Left cardiac atrium (tissue), 4 donors: ENCODE results near the gene VASN. TPM values are rescaled to one million over a fixed set of nuclear protein-coding genes. Genes with fewer than 3 reads are reported as not detected.
"Not testable (repeated sequence)": the region's sequence is repeated elsewhere in the genome, so short reads cannot be mapped to it uniquely, and the experiment has no call there.

ENCODE experiments used
- ATAC-seq, 2 donors: fragments of 200-7000 bp; cut with Tn5 transposase; one replicate each; pipeline ENCODE4 v1.9.1; 2020; ENCODE audit warnings: mild to moderate bottlenecking in 2 of 2, moderate library complexity in 2 of 2
- DNase-seq: peaks from one replicate; pipeline ENCODE4 v3.0.0-alpha.2; 2020
- intact Hi-C, 2 donors: fragments of 100-400 bp; cut with DNase I; formaldehyde crosslinking; loops; one replicate each; pipeline versions ENCODE4 v1.14.1 to v1.15.1; 2022 to 2023
- total RNA-seq, 2 donors: library from RNA; stranded (reverse); fragmentation: NEBNext Ultra II Directional; extraction: Animal tissue kit (Norgen Biotek cat#: 25700); gene quantifications; one replicate each; pipeline ENCODE4 v1.2.1, GENCODE V29; 2021
- donor health status: DM: no; HTN: yes; CAD: no.
- donor health status: DM: no; HTN: yes; CAD: no; lungs with severe emphysema.
- donor health status: DM: yes; HTN: yes; CAD: no.
- donor health status: Dilated cardiomyopathy.

The VASN gene
- total RNA-seq, 2 donors from 2014 or later = 10.6 to 20.0 TPM

GRCh38 chr16:4390266-4391260, 18.9 kb downstream of the VASN start:
- DNase-seq (peak; percentile 15), ATAC-seq (no peak)
- intact Hi-C loops = no loop called here

GRCh38 chr16:4391631-4392381, 20.2 kb downstream of the VASN start:
- intact Hi-C loops = no loop called here

GRCh38 chr16:4392382-4393239, 21.0 kb downstream of the VASN start:
- peak; percentile 48 for DNase-seq
- intact Hi-C loops = no loop called here
- ATAC-seq = peak; percentile 24 to 53

More at GRCh38 chr16:4391631-4392381, 20.2 kb downstream of the VASN start:
- ATAC-seq = no peak
- DNase-seq = no peak

- peak in 1 of 2 donors; percentile 18 for ATAC-seq
- DNase-seq = peak; percentile 23
Measured at GRCh38 chr16:4393240-4393600, 21.6 kb downstream of the VASN start.

GRCh38 chr16:4393850-4394249, 22.2 kb downstream of the VASN start:
- intact Hi-C loops = not testable (repeated sequence)

More at GRCh38 chr16:4393240-4393600, 21.6 kb downstream of the VASN start:
- intact Hi-C loops = no loop called here

DNA sequence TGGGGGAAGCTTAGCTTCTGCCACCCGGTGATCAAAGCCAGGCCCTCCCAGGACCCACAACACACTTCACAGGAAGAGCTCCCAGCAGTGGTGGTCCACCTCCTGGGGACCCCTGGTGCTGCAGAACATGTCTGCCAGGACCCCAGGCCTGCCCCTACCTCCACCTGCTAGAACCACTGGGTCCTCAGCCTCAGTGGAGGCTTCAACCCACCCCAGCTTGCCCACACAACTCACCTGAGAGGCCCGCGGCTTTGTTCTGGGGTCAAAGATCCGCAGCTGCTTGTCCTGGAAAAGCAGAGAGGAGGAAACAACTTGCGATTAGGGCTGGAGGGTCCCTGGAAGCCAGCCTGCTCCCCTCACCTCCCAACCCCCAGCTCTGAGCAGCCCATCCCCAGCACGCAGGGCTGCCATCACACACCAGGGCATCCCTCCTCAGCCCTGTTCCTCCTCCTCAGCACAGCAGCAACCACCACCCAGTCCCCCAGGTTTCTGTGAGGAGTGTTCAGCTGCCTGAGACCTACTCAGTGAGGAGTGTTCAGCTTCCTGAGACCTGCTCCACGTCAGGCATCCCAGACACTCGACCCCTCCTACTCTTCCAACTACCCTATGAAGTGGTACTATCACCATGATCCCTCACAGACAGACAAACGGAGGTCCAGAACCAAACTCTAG, 23.5 kb downstream of the VASN start:
- intact Hi-C loops = no loop called here
- DNase-seq = no peak
- ATAC-seq = no peak

More at GRCh38 chr16:4393850-4394249, 22.2 kb downstream of the VASN start:
- DNase-seq, ATAC-seq: not testable (repeated sequence)

DNA sequence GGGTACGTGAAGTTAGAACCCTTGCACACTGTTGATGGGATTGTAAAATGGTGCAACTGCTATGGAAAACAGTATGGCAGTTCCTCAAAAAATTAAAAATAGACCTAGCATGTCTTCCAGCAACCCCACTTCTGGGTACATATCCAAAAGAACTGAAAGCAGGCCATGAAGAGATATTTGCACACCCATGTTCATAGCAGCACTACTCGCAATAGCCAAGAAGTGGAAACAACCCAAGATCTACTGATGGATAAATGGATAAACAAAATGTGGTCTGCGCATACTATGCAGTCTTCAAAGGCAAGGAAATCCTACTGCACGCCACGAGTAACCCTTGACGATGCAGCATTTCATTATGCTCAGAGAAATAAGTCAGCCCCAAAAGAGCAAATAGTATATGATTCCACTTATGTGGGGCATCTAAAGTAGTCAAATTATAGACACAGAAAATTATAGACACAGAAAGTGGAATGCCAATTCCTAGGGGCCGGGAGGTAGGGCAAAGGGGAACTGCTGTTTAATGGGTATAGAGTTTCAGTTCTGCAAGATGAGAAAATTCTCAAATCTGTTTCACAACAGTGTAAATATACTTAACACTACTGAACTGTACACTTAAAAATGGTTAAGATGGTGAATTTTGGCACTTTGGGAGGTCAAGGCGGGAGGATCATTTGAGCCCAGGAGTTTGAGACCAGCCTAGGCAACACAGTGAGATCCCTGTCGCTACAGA, 27.5 kb downstream of the VASN start:
- no peak for DNase-seq
- ATAC-seq = no peak
- intact Hi-C loops = no loop called here

- intact Hi-C loops = loop anchor here (5.0 to 10.0 kb wide), 4 partner anchors 116 to 219 kb away; no protein-coding TSS in a partner anchor
- DNase-seq (no peak), ATAC-seq (no peak)
Measured at GRCh38 chr16:4401094-4401501, 29.4 kb downstream of the VASN start.

DNA sequence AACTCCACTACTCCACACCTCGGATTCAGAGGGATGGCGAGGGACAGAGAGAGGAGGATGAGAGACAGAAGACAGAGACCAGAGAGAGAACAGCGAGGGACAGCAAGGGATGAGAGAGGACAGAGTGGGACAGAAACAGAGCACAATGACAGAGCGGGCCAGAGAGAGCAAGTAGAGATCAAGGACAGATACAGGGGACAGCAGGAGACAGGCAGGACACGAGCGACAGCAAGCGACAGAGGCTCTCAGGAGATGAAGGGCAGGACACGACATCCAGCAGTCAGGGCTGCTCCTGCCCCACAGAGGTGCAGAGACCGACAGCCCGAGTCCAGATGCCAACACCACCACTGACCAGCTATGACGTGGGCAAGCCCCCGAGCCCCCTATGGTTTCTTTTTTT, 29.9 kb downstream of the VASN start:
- intact Hi-C loops = loop anchor here (5.0 to 10.0 kb wide), 4 partner anchors 117 to 219 kb away; no protein-coding TSS in a partner anchor
- DNase-seq (no peak), ATAC-seq (no peak)

- intact Hi-C loops = loop anchor here (1.0 to 10.0 kb wide), 6 partner anchors 43 to 220 kb away; no protein-coding TSS in a partner anchor
- ATAC-seq (peak; percentile 92 to 97), DNase-seq (peak; percentile 86)
Measured at GRCh38 chr16:4402439-4403132, 30.9 kb downstream of the VASN start.

GRCh38 chr16:4403133-4403949, 31.7 kb downstream of the VASN start:
- DNase-seq (no peak), ATAC-seq (no peak)
- intact Hi-C loops = loop anchor here (2.0 to 10.0 kb wide), 5 partner anchors 45 to 221 kb away; no protein-coding TSS in a partner anchor

- ATAC-seq = peak in 1 of 2 donors; percentile 5
- intact Hi-C loops = loop anchor here (5.0 to 10.0 kb wide), 4 partner anchors 120 to 222 kb away; no protein-coding TSS in a partner anchor
- peak; percentile 57 for DNase-seq
Measured at GRCh38 chr16:4404247-4404966, 32.8 kb downstream of the VASN start.

DNA sequence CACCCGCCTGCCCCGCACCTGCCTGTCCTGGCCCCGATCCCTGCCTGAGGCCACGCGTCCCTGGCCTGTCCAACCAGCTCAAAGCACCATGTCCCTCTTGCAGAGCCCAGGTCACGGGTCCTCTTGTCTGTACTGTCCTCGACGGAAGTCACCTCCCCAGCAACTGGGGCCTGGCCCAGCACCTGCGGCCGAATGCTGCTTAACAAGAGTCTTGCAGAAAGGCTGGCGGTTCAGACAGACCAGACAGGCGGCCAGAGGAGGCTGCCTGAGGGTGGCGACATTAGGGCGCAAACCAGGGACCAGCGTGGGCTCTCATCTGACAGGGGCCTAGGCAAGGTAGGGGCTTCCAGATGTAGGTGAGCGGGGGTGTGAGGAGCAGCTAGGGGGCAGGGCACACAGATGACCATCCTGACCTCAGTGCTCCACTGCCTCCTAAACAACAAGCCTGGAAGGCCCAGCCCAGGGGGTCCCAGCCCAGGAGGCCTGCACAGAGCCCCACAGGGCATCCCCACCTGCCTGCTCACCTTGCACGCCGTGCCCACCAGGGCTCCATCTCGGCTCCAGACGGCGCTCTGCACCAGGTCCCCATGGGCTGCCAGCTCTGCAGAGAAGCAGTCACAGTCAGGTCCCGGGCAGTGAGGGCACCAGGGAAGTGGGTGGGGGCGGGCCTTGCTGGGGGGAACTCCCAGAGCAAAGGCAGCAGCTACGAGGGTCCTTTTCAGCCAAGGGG, 33.5 kb downstream of the VASN start:
- ATAC-seq (no peak), DNase-seq (no peak)
- intact Hi-C loops = loop anchor here (5.0 to 10.0 kb wide), 4 partner anchors 120 to 223 kb away; no protein-coding TSS in a partner anchor

DNA sequence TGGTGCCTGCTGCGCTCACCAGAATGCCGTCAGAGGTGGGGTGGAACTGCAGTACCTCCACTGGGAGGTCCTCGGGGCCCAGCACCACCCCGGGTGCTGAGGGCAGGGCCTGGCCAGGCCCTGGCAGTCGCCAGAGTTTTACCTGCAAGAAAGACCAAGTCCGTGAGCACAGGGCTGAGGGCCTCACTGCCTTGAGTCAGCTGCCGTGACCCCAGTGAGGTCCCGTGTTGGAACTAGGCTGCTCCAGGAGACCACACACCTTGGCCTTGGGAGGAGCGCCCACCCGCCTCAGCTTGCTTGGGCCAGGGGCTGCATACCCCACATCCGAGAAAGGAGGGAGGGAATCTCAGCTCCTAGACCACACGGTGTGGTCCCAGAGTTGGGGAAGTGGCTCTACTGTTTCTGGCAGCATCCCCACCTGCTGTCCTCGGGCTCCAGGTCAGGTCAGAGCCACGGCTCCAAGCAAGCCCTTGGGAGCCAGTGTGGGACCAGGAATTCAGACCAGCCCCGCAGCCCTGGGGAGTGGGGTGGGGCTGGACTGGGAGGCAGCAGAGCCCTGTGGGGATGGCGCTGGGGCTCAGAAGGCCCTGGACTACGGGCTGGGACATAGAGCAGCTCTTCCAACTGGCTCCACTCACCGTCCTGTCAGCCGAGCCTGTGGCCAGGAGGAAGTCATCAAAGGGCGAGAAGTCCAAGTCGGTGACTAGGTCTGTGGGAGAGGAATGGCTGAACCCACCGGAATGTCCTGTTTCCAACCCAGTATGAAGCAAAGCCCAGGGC, 36.1 kb downstream of the VASN start:
- ATAC-seq (peak in 1 of 2 donors; percentile 25), DNase-seq (no peak)
- intact Hi-C loops = loop anchor here (10.0 kb wide), 2 partner anchors 123 to 143 kb away; no protein-coding TSS in a partner anchor
